Endothelial cell of umbilical vein (primary cell): ENCODE measurements around the gene FAM222A.

Source experiments
- CTCF ChIP-seq, 2 donors: IDR thresholded peaks; 1 replicate in 1 of 2; 2 replicates in 1 of 2; pipeline ENCODE4 v1.5.1; 2011; ENCODE audit warnings: low read length in 2 of 2, mild to moderate bottlenecking in 2 of 2, moderate library complexity in 2 of 2, control low read depth in 1 of 2, inconsistent platforms in 1 of 2, low read depth in 1 of 2; ENCODE audit not compliant: insufficient read depth in 1 of 2; ENCODE audit errors: extremely low read depth in 1 of 2
- EZH2 ChIP-seq: IDR thresholded peaks from 2 replicates; pipeline ENCODE4 v1.6.1; 2012; ENCODE audit warnings: borderline replicate concordance, low read depth, mild to moderate bottlenecking, moderate library complexity, low read length, inconsistent platforms; ENCODE audit not compliant: severe bottlenecking
- FOS ChIP-seq: IDR thresholded peaks from 2 replicates; pipeline ENCODE4 v1.6.1; 2011; ENCODE audit warnings: mild to moderate bottlenecking, low read length, moderate library complexity, borderline replicate concordance; ENCODE audit not compliant: insufficient read depth
- JUN ChIP-seq: IDR thresholded peaks from 2 replicates; pipeline ENCODE4 v1.6.1; 2011; ENCODE audit warnings: borderline replicate concordance, low read depth; ENCODE audit not compliant: insufficient read length, insufficient read depth
- MYC ChIP-seq: IDR thresholded peaks from one replicate; pipeline ENCODE4 v1.6.1; 2011; ENCODE audit warnings: mild to moderate bottlenecking, low read depth, low read length
- POLR2A ChIP-seq: IDR thresholded peaks from 2 replicates; pipeline ENCODE4 v1.6.1; 2012; ENCODE audit warnings: low read depth, mild to moderate bottlenecking, control low read depth, low read length
- POLR2AphosphoS5 ChIP-seq: IDR thresholded peaks from 2 replicates; pipeline ENCODE4 v1.6.1; 2012; ENCODE audit warnings: low read depth, mild to moderate bottlenecking, control low read depth, low read length, moderate library complexity; ENCODE audit not compliant: insufficient read depth
- TF ChIP-seq, protein P1 (sequence below): IDR thresholded peaks from 2 replicates; pipeline ENCODE4 v1.6.1; 2011; ENCODE audit not compliant: insufficient read depth, insufficient read length

DNA sequence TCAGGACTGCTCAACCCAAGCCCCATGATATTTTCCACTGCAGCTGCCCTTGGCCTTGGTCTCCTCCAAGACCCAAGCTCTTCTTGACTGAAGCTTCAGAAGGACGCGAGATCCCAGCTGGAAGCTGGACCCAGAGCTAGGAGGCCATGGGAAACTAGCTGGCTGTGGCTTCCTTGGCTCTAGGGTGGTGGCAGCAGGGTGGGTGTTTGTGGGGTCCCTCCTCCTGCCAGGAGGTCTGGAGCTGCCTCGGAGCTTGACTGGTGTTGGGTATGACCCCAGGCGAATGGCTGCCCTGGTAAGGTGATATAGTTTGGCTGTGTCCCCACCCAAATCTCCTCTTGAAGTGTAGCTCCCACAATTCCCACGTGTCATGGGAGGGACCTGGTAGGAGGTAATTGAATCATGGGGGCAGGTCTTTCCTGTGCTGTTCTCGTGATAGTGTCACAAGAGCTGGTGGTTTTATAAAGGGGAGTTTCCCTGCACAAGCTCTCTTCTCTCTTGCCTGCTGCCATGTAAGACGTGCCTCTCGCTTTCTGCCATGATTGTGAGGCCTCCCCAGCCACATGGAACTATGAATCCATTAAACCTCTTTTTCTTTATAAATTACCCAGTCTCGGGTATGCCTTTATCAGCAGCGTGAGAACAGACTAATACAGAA, 68.2 kb downstream of the FAM222A start:
- TF ChIP-seq MYC (no peak), POLR2AphosphoS5 (no peak), CTCF (IDR thresholded peaks at IDR 0.05; ENCODE audit: extremely low read depth in 1 of 2, insufficient read depth in 1 of 2, low read depth in 1 of 2, low read length in 2 of 2) (no peak), POLR2A (no peak), EZH2 (no peak), JUN (no peak), FOS (no peak)
- TF ChIP-seq, protein P1, sequence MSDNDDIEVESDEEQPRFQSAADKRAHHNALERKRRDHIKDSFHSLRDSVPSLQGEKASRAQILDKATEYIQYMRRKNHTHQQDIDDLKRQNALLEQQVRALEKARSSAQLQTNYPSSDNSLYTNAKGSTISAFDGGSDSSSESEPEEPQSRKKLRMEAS = no peak
